ENCODE data around the gene C22orf23. TPM values are rescaled to one million over a fixed set of nuclear protein-coding genes. Genes with fewer than 3 reads are reported as not detected.

C22orf23 gene
- total and polyA plus RNA-seq, 9 of the 15 experiments (the other 6 are each of a cell fraction or from before 2014, with no cell fraction given), result 0.25 to 1.0 (median 0.53) TPM

GRCh38 chr22:37926358-37926757 lies 27.0 kb downstream of the C22orf23 start:
- Histone ChIP-seq H3K4me3 (no peak overlapping the region), H3K4me2 (ENCODE audit: insufficient read depth, low read length) (no peak overlapping the region), H3K9me1 (ENCODE audit: control insufficient read depth, insufficient read depth, low read length) (no peaks in the 10 kb centered on the region), H2AFZ (ENCODE audit: low read depth, low read length) (no peak overlapping the region), H3K9ac (ENCODE audit: insufficient read depth in 1 of 2, low read depth in 2 of 2, low read length in 2 of 2) (no peak overlapping the region; a peak in 1 of 4 replicates), H3K27me3 (ENCODE audit: control insufficient read depth in 2 of 2, insufficient read depth in 2 of 2, low read length in 2 of 2) (no peaks in the 10 kb centered on the region), H3K36me3 (ENCODE audit: control insufficient read depth, insufficient read depth, low read length) (peaks cover 18% of the 10 kb centered on the region; the same call in 2 of the 3 replicates), H3K79me2 (ENCODE audit: control insufficient read depth, insufficient read depth, low read length) (no peaks in the 10 kb centered on the region), H4K20me1 (replicated peaks; ENCODE audit: control insufficient read depth, insufficient read depth, low read length) (no peaks in the 10 kb centered on the region), H3K27ac (ENCODE audit: extremely low read depth, low read depth, low read length) (no peak overlapping the region), H3K4me1 (replicated peaks in 1 of 2; ENCODE audit: control insufficient read depth in 2 of 2, insufficient read depth in 2 of 2, low read length in 2 of 2) (peaks cover 0 to 15% of the 10 kb centered on the region in 2 experiments; a peak in 2 of 5 replicates), H3K9me3 (replicated peaks; ENCODE audit: control insufficient read depth, insufficient read depth, low read depth, low read length) (no peaks in the 10 kb centered on the region)
- WGBS (ENCODE audit: insufficient coverage, low coverage, missing lambda C conversion rate), result 87% methylated on average over 5 of the region's 7 CpGs
- POLR2A ChIA-PET, result interaction anchor here (0.8 kb wide), 1 partner anchor 16 kb away, joined by 7 read pairs; no protein-coding TSS in a partner anchor
- no peak for DNase-seq (ENCODE audit: extremely low read depth in 1 of 4, low spot score in 3 of 4)
- ATAC-seq, result no peak
- intact Hi-C loops (cut with micrococcal nuclease), result no loop called here
- CTCF ChIA-PET (ENCODE audit: low intra/inter-chr PET ratio), result no interaction called here
- in situ Hi-C loops (cut with MboI), result no loop called here
- no peak for FAIRE-seq
- no TSS peak for BruUV-seq (replicated peaks)
- no peak for TF ChIP-seq PHTF2 (CRISPR knock-in tag; IDR thresholded peaks at IDR 0.05)
- no peak for TF ChIP-seq CGGBP1 (CRISPR knock-in tag; IDR thresholded peaks at IDR 0.05)
- no peak for TF ChIP-seq FUS (optimal IDR thresholded peaks at IDR 0.05; ENCODE audit: low read depth, low read length)
- TF ChIP-seq PATZ1 (CRISPR knock-in tag; IDR thresholded peaks at IDR 0.05; ENCODE audit: borderline replicate concordance), result no peak
- TF ChIP-seq ZNF212 (CRISPR knock-in tag; IDR thresholded peaks at IDR 0.05), result no peak
- no peak for TF ChIP-seq ZNF609 (CRISPR knock-in tag; IDR thresholded peaks at IDR 0.05; ENCODE audit: borderline replicate concordance)
- TF ChIP-seq RBM17 (IDR thresholded peaks at IDR 0.05; ENCODE audit: borderline replicate concordance, low read depth, low read length), result no peak
- TF ChIP-seq RAD21 (CRISPR knock-in tag; conservative IDR thresholded peaks at IDR 0.05 in 1 of 2, IDR thresholded peaks at IDR 0.05 in 1 of 2), result no peak
- no peak for TF ChIP-seq IRF9 (tag; IDR thresholded peaks at IDR 0.05)
- no peak for TF ChIP-seq KDM5B (IDR thresholded peaks at IDR 0.05; ENCODE audit: insufficient replicate concordance, low read depth, low read length)
- TF ChIP-seq DEAF1 (CRISPR knock-in tag; IDR thresholded peaks at IDR 0.05), result no peak
- TF ChIP-seq PTRF (tag; IDR thresholded peaks at IDR 0.05), result no peak

All from K562 (cell line).